ENCODE measurements around the gene BTBD1.
"Not testable (repeated sequence)": the region's sequence is repeated elsewhere in the genome, so short reads cannot be mapped to it uniquely, and the experiment has no call there.

The BTBD1 gene

GRCh38 chr15:83057002-83057401 lies 10.1 kb downstream of the BTBD1 start:
- DNase-seq (ENCODE audit: low read depth): no peak

GRCh38 chr15:83053151-83053550 lies 13.9 kb downstream of the BTBD1 start:
- DNase-seq (ENCODE audit: low read depth): peak; percentile 66

GRCh38 chr15:83046558-83047127 lies 20.4 kb downstream of the BTBD1 start:
- peak; percentile 74 for DNase-seq (ENCODE audit: low read depth)

GRCh38 chr15:83044156-83044555 lies 22.9 kb downstream of the BTBD1 start:
- no peak for DNase-seq (ENCODE audit: low read depth)

GRCh38 chr15:83039206-83039605 lies 27.8 kb downstream of the BTBD1 start:
- DNase-seq (ENCODE audit: low read depth): no peak

- no peak for DNase-seq (ENCODE audit: low read depth)
These were observed 30.8 kb downstream of the BTBD1 start for GRCh38 chr15:83036253-83036652.

GRCh38 chr15:83031234-83031633 lies 35.8 kb downstream of the BTBD1 start:
- not testable (repeated sequence) for DNase-seq (ENCODE audit: low read depth)

GRCh38 chr15:83030021-83030420 lies 37.0 kb downstream of the BTBD1 start:
- no peak for DNase-seq (ENCODE audit: low read depth)

GRCh38 chr15:83018436-83018835 lies 48.6 kb downstream of the BTBD1 start:
- no peak for DNase-seq (ENCODE audit: low read depth)

- no peak for DNase-seq (ENCODE audit: low read depth)
These were observed 50.1 kb downstream of the BTBD1 start for GRCh38 chr15:83016906-83017305.

- no peak for DNase-seq (ENCODE audit: low read depth)
These were observed 51.7 kb downstream of the BTBD1 start for GRCh38 chr15:83015361-83015760.

- DNase-seq (ENCODE audit: low read depth): no peak
These were observed 52.8 kb downstream of the BTBD1 start for GRCh38 chr15:83014205-83014653.

GRCh38 chr15:83012636-83013035 lies 54.4 kb downstream of the BTBD1 start:
- DNase-seq (ENCODE audit: low read depth): no peak

GRCh38 chr15:83012076-83012426 lies 55.0 kb downstream of the BTBD1 start:
- DNase-seq (ENCODE audit: low read depth): no peak

GRCh38 chr15:83011271-83012075 lies 55.6 kb downstream of the BTBD1 start, which contains the start of gene C15orf40:
Gene C15orf40 (minus strand): TSS chr15:83011639. CDS start chr15:83011607, 32 bp downstream.
- peak; percentile 77 for DNase-seq (ENCODE audit: low read depth)

GRCh38 chr15:83010709-83011270 lies 56.3 kb downstream of the BTBD1 start:
- DNase-seq (ENCODE audit: low read depth): peak; percentile 75

GRCh38 chr15:83000672-83001031 lies 66.4 kb downstream of the BTBD1 start:
- not testable (repeated sequence) for DNase-seq (ENCODE audit: low read depth)

- no peak for DNase-seq (ENCODE audit: low read depth)
These were observed 67.0 kb downstream of the BTBD1 start for GRCh38 chr15:82999905-83000671.

GRCh38 chr15:82999426-82999825 lies 67.6 kb downstream of the BTBD1 start:
- no peak for DNase-seq (ENCODE audit: low read depth)

- DNase-seq (ENCODE audit: low read depth): no peak
These were observed 71.1 kb downstream of the BTBD1 start for GRCh38 chr15:82995938-82996337.

GRCh38 chr15:82995076-82995475 lies 72.0 kb downstream of the BTBD1 start:
- no peak for DNase-seq (ENCODE audit: low read depth)

GRCh38 chr15:82993144-82993543 lies 73.9 kb downstream of the BTBD1 start:
- DNase-seq (ENCODE audit: low read depth): no peak

Measured in stromal cell of bone marrow (primary cell).